Ovary (tissue), 3 donors: Measurements from ENCODE around the gene EXOSC3.

Experiments used
- EP300 ChIP-seq: sonication (generic); formaldehyde crosslinking; IDR thresholded peaks from one replicate; pipeline ENCODE4 v1.6.1; 2017; ENCODE audit warnings: antibody characterized with exemption
- POLR2A ChIP-seq: fragments of 450-650 bp; IDR thresholded peaks from one replicate; pipeline ENCODE4 v1.6.1; 2017; ENCODE audit warnings: antibody characterized with exemption, mild to moderate bottlenecking, moderate library complexity
- TF ChIP-seq, protein P1 (sequence below), 3 donors: fragments of 450-650 bp in 2 of 3; fragments of 200-600 bp in 1 of 3; IDR thresholded peaks; one replicate each; pipeline versions ENCODE4 v1.5.1 to v1.8.0; 2016 to 2022; ENCODE audit warnings: antibody characterized with exemption in 3 of 3, mild to moderate bottlenecking in 1 of 3
- donor health status: DM: no; HTN: no; CAD: no.

DNA sequence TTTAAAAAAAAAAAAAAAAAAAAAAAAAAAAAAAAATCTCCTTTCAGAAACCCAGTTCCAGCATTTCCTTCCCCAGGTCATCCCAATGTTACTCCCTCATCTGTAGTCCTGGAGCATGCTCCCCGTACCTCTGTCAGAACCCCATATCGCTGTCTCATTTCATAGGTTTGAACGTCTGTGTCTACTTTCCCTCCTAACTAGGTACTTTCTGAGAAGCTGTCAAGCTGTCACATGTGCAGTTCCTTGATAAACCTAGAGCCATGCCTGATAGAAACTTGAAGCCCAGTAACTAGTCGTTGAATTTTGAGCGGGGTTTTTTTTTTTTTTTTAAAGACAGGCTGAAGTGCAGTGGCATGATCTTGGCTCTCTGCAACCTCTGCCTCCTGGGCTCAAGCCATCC, 15.6 kb downstream of the EXOSC3 start:
- TF ChIP-seq, protein P1, sequence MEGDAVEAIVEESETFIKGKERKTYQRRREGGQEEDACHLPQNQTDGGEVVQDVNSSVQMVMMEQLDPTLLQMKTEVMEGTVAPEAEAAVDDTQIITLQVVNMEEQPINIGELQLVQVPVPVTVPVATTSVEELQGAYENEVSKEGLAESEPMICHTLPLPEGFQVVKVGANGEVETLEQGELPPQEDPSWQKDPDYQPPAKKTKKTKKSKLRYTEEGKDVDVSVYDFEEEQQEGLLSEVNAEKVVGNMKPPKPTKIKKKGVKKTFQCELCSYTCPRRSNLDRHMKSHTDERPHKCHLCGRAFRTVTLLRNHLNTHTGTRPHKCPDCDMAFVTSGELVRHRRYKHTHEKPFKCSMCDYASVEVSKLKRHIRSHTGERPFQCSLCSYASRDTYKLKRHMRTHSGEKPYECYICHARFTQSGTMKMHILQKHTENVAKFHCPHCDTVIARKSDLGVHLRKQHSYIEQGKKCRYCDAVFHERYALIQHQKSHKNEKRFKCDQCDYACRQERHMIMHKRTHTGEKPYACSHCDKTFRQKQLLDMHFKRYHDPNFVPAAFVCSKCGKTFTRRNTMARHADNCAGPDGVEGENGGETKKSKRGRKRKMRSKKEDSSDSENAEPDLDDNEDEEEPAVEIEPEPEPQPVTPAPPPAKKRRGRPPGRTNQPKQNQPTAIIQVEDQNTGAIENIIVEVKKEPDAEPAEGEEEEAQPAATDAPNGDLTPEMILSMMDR (IDR thresholded peaks at IDR 0.05): no peak
- TF ChIP-seq POLR2A: no peak
- TF ChIP-seq EP300: no peak
